Mesothelial cell of epicardium (in vitro differentiated cells): ENCODE results near the gene HMGN4. TPM values are rescaled to one million over a fixed set of nuclear protein-coding genes. Genes with fewer than 3 reads are reported as not detected.

Source experiments
- DNase-seq, 2 experiments: peaks; one replicate each; pipeline ENCODE4 v3.0.0; 2021; ENCODE audit warnings: low spot score in 2 of 2; ENCODE audit not compliant: unreplicated experiment in 2 of 2
- H3K27ac Mint-ChIP-seq: 2 replicates; pipeline ENCODE4 v1.8.0; 2021; ENCODE audit warnings: mixed read lengths
- H3K27me3 Mint-ChIP-seq: 2 replicates; pipeline ENCODE4 v1.8.0; 2021; ENCODE audit warnings: low read depth, mixed read lengths
- H3K36me3 Mint-ChIP-seq: 2 replicates; pipeline ENCODE4 v1.8.0; 2021; ENCODE audit warnings: mixed read lengths
- H3K4me1 Mint-ChIP-seq: 2 replicates; pipeline ENCODE4 v1.8.0; 2021; ENCODE audit warnings: mixed read lengths
- H3K4me3 Mint-ChIP-seq: 2 replicates; pipeline ENCODE4 v1.8.0; 2021; ENCODE audit warnings: mild to moderate bottlenecking, moderate library complexity, mixed read lengths
- H3K9me3 Mint-ChIP-seq: 2 replicates; pipeline ENCODE4 v1.8.0; 2021; ENCODE audit warnings: mixed read lengths
- total RNA-seq: library from RNA; stranded (reverse); gene quantifications from 3 replicates; pipeline ENCODE4 v1.2.1, GENCODE V29; 2021
- TF ChIP-seq, protein P1 (sequence below): fragments of 200-600 bp; sonication (generic); IDR thresholded peaks from one replicate; pipeline ENCODE4 v1.5.0; 2021; ENCODE audit warnings: antibody characterized with exemption; ENCODE audit not compliant: unreplicated experiment

HMGN4 gene
- total RNA-seq, 1 donor from 2014 or later: 49.4 TPM

DNA sequence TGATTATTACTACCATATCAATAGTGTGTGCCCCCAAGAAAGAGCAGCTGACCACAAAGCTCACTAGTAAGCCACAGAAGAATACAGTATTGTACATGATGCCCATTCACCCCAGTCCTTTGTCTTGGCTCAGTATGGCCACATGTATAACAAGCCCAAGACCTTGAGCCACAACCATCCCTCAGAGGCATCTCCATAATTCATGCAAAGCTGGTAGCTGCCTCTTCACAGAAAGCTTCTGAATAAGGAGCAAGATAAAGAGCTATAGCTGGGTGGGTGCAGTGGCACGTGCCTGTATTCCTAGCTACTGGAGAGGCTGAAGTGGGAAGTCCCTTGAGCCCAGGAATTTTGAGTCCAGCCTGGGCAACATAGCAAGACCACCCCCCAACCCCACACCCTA lies 42.9 kb upstream of the HMGN4 start:
- Mint-ChIP-seq H3K4me1 (peaks cover 15% of the 10 kb centered on the region), H3K27me3 (peaks cover 27% of the 10 kb centered on the region), H3K9me3 (no peaks in the 10 kb centered on the region), H3K4me3 (no peak overlapping the region), H3K36me3 (no peaks in the 10 kb centered on the region), H3K27ac (no peak overlapping the region)
- DNase-seq: no peak
- TF ChIP-seq, protein P1, sequence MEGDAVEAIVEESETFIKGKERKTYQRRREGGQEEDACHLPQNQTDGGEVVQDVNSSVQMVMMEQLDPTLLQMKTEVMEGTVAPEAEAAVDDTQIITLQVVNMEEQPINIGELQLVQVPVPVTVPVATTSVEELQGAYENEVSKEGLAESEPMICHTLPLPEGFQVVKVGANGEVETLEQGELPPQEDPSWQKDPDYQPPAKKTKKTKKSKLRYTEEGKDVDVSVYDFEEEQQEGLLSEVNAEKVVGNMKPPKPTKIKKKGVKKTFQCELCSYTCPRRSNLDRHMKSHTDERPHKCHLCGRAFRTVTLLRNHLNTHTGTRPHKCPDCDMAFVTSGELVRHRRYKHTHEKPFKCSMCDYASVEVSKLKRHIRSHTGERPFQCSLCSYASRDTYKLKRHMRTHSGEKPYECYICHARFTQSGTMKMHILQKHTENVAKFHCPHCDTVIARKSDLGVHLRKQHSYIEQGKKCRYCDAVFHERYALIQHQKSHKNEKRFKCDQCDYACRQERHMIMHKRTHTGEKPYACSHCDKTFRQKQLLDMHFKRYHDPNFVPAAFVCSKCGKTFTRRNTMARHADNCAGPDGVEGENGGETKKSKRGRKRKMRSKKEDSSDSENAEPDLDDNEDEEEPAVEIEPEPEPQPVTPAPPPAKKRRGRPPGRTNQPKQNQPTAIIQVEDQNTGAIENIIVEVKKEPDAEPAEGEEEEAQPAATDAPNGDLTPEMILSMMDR: no peak

DNA sequence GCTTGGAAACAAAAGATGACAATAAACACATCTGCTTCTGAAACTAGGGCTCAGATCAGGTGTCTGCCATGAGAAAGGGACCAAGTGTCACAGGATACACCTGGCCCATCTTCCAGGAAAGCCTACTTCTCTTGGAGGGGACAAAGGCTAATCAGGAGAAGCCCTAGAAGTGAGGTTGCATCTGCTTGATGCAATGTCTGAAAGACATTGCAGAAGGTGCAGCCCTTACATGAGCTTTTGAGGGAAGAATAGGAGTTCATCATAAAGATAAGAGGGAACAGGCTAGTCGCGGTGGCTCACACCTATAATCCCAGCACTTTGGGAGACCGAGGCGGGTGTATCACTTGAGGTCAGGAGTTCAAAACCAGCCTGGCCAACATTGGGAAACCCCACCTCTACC lies 40.6 kb upstream of the HMGN4 start:
- peaks cover 50% of the 10 kb centered on the region for H3K27me3 Mint-ChIP-seq
- no peak overlapping the region for H3K4me3 Mint-ChIP-seq
- TF ChIP-seq, protein P1: no peak
- H3K4me1 Mint-ChIP-seq: peaks cover 10% of the 10 kb centered on the region
- no peaks in the 10 kb centered on the region for H3K9me3 Mint-ChIP-seq
- H3K27ac Mint-ChIP-seq: no peak overlapping the region
- no peak for DNase-seq
- H3K36me3 Mint-ChIP-seq: no peaks in the 10 kb centered on the region

DNA sequence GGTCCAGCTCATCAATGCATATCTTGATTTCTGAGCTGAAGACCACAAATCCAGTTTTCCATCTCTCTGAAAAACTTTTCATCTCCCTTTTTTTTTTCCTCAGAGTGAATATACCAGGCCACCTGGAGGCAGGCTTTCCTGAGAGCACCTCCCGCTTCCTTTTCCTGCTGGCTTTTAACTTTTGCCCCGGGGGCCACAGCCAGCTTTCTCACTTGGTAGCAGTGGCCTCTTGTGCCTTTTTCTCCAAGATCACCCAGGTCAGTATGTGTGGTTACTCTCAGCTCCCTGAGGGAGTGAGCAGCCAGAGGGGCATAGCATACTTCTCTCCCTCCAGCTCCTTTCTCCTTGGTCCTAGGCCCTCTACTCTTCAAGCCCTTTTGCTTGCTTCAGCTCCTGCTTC lies 38.1 kb upstream of the HMGN4 start, which contains the start of gene BTN1A1:
BTN1A1 (plus strand) TSS at position 202 of the 400 bp plus-strand sequence. CDS start 984 bp downstream, outside the sequence.
- Mint-ChIP-seq H3K27ac (no peak within 1 kb of the TSS), H3K4me1 (peaks cover 9% of the 10 kb centered on the region), H3K36me3 (no peaks in the 10 kb centered on the region), H3K9me3 (no peaks in the 10 kb centered on the region), H3K27me3 (peaks cover 72% of the 10 kb centered on the region), H3K4me3 (no peak within 1 kb of the TSS)
- no peak for DNase-seq
- TF ChIP-seq, protein P1: no peak

DNA sequence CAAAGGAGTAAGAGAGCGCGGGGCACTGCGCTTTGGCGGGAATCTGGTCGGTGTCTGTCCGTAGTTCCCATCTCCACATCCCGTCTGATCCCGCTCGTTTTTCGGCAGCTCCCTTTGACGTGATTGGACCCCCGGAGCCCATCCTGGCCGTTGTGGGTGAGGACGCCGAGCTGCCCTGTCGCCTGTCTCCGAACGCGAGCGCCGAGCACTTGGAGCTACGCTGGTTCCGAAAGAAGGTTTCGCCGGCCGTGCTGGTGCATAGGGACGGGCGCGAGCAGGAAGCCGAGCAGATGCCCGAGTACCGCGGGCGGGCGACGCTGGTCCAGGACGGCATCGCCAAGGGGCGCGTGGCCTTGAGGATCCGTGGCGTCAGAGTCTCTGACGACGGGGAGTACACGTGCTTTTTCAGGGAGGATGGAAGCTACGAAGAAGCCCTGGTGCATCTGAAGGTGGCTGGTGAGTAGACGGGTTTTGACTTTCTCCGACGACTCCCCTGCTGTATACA lies 36.6 kb upstream of the HMGN4 start:
- Mint-ChIP-seq H3K36me3 (no peaks in the 10 kb centered on the region), H3K4me1 (peaks cover 9% of the 10 kb centered on the region), H3K9me3 (no peaks in the 10 kb centered on the region), H3K27ac (no peak overlapping the region), H3K27me3 (peaks cover 71% of the 10 kb centered on the region), H3K4me3 (peak overlapping the region; percentile 65)
- TF ChIP-seq, protein P1: no peak
- peak in 1 of 2 experiments; percentile 38 for DNase-seq

DNA sequence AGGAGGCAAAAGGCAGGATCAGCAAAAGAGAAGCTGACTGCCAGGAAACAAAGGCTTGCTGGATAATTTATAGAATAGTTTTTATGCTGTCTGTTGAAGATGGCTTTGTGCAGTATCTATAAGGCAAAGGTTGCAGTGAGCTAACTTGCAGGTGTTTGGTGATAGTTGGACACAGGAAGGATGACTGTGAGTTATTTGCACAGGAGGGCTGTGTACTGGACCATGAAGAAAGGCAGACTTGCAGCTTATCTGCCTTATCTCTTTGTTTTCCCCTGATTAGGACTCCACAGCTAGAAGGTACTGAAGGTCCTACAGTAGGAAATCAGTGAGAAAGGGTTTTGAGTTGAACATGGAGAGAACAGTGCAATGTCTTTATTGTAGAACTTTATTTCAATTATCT lies 36.0 kb upstream of the HMGN4 start:
- peaks cover 9% of the 10 kb centered on the region for H3K4me1 Mint-ChIP-seq
- DNase-seq: no peak
- TF ChIP-seq, protein P1: no peak
- no peak overlapping the region for H3K27ac Mint-ChIP-seq
- H3K36me3 Mint-ChIP-seq: no peaks in the 10 kb centered on the region
- peak overlapping the region; percentile 65 for H3K4me3 Mint-ChIP-seq
- H3K27me3 Mint-ChIP-seq: peaks cover 73% of the 10 kb centered on the region
- H3K9me3 Mint-ChIP-seq: no peaks in the 10 kb centered on the region

DNA sequence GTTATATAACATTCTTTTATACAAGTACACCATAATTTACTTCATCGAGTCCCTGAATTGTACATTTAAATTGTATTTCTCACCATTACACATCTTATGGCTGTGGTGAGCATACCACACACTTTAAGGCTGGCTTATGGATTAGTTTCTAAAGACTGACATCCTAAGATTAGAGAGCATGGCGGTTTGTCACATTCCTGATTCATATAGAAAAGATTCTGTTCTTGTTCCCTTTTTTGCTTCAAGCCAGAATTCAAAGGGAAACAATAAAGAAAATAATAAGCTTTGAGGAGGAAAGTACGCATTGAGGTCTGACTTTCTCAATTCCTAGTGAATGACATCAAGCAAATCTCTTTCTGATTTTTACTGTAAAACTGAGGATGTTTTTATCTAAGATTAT lies 35.5 kb upstream of the HMGN4 start:
- Mint-ChIP-seq H3K4me3 (no peak overlapping the region), H3K27me3 (peaks cover 68% of the 10 kb centered on the region), H3K4me1 (peaks cover 9% of the 10 kb centered on the region), H3K27ac (no peak overlapping the region), H3K9me3 (no peaks in the 10 kb centered on the region), H3K36me3 (no peaks in the 10 kb centered on the region)
- DNase-seq: no peak
- TF ChIP-seq, protein P1: no peak
